Measurements from ENCODE around the gene A1BG. TPM values are rescaled to one million over a fixed set of nuclear protein-coding genes. Genes with fewer than 3 reads are reported as not detected.
A peak's percentile ranks its signal among the peaks of the same experiment; 100 is the strongest.

The A1BG gene
- total RNA-seq, 2 experiments from 2014 or later = 26.9 to 47.2 TPM

DNA sequence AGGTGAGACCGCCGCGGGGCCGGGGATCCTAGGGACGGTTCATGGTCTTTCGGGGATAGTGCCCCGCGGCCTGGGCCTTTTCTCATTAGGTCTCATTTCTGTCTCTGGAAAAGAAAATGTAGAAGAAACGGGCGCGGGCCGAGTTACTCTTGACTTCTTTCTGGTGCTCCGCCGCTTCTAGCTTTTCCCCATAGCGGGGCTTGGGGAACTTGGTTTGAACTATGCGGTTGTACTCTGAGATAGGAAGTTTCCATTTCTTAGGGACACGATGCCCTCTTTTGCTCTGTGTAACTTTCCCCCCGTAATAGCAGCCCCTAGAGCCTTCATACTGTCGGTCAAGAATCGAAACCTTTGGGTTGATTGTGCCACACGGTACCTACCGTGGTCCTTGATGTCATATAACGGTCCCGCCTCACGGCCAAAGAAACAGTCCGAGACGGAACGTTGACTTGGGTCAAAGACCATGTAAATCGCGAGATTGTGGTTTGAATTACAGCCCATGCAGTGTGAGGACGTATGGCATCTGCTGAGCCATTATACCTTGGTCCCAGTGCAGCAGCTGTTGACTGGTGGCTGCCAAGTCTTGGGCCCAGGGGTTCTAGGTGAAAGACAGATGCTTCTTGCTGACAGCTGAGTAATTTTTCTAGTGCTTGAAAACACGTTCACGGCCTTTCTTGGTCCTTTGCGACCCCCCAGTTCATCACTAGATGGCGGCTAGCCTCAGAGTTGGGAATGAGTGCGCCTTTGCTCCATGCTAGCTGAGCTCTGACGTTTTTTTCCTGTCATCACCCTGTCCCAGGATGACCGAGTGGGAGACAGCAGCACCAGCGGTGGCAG lies 34.3 kb upstream of the A1BG start:
- TF ChIP-seq, protein P1, sequence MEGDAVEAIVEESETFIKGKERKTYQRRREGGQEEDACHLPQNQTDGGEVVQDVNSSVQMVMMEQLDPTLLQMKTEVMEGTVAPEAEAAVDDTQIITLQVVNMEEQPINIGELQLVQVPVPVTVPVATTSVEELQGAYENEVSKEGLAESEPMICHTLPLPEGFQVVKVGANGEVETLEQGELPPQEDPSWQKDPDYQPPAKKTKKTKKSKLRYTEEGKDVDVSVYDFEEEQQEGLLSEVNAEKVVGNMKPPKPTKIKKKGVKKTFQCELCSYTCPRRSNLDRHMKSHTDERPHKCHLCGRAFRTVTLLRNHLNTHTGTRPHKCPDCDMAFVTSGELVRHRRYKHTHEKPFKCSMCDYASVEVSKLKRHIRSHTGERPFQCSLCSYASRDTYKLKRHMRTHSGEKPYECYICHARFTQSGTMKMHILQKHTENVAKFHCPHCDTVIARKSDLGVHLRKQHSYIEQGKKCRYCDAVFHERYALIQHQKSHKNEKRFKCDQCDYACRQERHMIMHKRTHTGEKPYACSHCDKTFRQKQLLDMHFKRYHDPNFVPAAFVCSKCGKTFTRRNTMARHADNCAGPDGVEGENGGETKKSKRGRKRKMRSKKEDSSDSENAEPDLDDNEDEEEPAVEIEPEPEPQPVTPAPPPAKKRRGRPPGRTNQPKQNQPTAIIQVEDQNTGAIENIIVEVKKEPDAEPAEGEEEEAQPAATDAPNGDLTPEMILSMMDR (conservative IDR thresholded peaks at IDR 0.05; ENCODE audit: low read length) = peak; percentile 64
- no peak for TF ChIP-seq EZH2phosphoT487 (IDR thresholded peaks at IDR 0.05; ENCODE audit: borderline replicate concordance, low read depth, low read length)
- intact Hi-C loops (cut with micrococcal nuclease; ENCODE audit: unreplicated experiment) = loop anchor here (1.0 kb wide), 1 partner anchor 109 kb away; the partner anchor contains the start of gene ZNF8
- POLR2A ChIA-PET = interaction anchor here (0.7 kb wide), 1 partner anchor 15 kb away, joined by 4 read pairs; no protein-coding TSS in a partner anchor
- CTCF ChIA-PET (ENCODE audit: unreplicated experiment) = no interaction called here
- Histone ChIP-seq H3K4me2 (ENCODE audit: low read length) (peak overlapping the region; percentile 93), H3K27ac (ENCODE audit: low read depth, low read length, poor library complexity, severe bottlenecking) (peak overlapping the region; percentile 78), H3K4me1 (ENCODE audit: insufficient read depth, low read length, poor library complexity, severe bottlenecking) (peaks cover 33% of the 10 kb centered on the region), H3K79me2 (ENCODE audit: insufficient read depth, low read depth, low read length) (peaks cover 50% of the 10 kb centered on the region), H3K9me2 (ENCODE audit: insufficient read depth, low read length) (no peaks in the 10 kb centered on the region), H2AFZ (ENCODE audit: low read length) (no peak overlapping the region), H3K4me3 (ENCODE audit: low read depth, low read length, poor library complexity, severe bottlenecking) (peak overlapping the region; percentile 100), H3K36me3 (ENCODE audit: insufficient read depth, low read length) (peaks cover 50% of the 10 kb centered on the region), H4K20me1 (ENCODE audit: insufficient read depth, low read length) (peaks cover 23% of the 10 kb centered on the region), H3K9me3 (ENCODE audit: low read length) (no peaks in the 10 kb centered on the region)
- DNase-seq (ENCODE audit: low spot score) = peak; percentile 30
- BruUV-seq (replicated peaks) = TSS peak; percentile 74

DNA sequence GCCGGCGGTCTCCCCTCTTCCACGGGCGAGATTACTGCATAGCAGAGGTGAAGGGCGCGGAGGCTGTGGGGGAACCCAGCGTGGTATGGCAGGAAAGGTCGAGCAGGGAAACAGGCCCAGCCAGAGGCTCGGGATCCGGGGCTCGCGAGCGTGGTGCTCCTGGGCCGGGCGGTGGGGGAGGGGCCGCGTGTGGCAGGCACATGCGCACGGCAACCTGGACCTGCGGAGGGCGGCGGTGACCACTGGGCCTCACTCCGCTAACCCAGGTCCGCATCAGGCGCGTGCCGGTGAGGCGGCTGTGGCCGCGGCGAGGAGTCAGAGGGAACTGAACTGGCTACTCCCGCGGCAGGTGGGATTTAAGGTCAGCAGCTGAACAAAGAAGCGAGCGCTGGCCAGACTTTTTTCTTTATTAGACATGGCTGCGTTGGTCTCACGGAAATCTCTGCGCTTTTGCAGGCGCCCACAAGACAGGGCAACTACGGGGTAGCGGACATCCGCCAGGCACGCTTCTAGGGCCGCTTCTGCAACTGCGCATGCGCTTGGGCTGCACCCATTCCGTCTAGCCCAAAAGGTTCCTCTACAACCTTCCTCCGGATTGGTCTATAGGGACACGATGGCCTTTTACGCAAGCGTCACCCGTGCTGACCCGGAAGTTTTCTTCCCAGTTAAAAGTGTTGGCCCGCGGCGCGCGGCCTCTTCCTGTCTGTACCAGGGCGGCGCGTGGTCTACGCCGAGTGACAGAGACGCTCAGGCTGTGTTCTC lies 33.5 kb upstream of the A1BG start, which contains the start of gene RPS5:
Gene RPS5 (plus strand): TSS at position 694 of the 762 bp plus-strand sequence. CDS start 869 bp downstream, outside the sequence.
- Histone ChIP-seq H2AFZ (ENCODE audit: low read length) (peak within 1 kb of the TSS; percentile 34; the same call in 1 of the 2 replicates), H3K79me2 (ENCODE audit: insufficient read depth, low read depth, low read length) (peaks cover 48% of the 10 kb centered on the region)

More for the DNA sequence above, 33.5 kb upstream of the A1BG start, which contains the start of gene RPS5:
- Histone ChIP-seq H3K27ac (ENCODE audit: low read depth, low read length, poor library complexity, severe bottlenecking) (peak within 1 kb of the TSS; percentile 78), H3K9me3 (ENCODE audit: low read length) (no peaks in the 10 kb centered on the region), H3K9me2 (ENCODE audit: insufficient read depth, low read length) (no peaks in the 10 kb centered on the region), H3K4me1 (ENCODE audit: insufficient read depth, low read length, poor library complexity, severe bottlenecking) (peaks cover 40% of the 10 kb centered on the region), H3K36me3 (ENCODE audit: insufficient read depth, low read length) (peaks cover 42% of the 10 kb centered on the region), H3K4me3 (ENCODE audit: low read depth, low read length, poor library complexity, severe bottlenecking) (peak within 1 kb of the TSS; percentile 100), H3K4me2 (ENCODE audit: low read length) (peak within 1 kb of the TSS; percentile 93), H4K20me1 (ENCODE audit: insufficient read depth, low read length) (peaks cover 23% of the 10 kb centered on the region)
- CTCF ChIA-PET (ENCODE audit: unreplicated experiment) = no interaction called here
- intact Hi-C loops (cut with micrococcal nuclease; ENCODE audit: unreplicated experiment) = loop anchor here (1.0 kb wide), 1 partner anchor 108 kb away; the partner anchor contains the start of gene ZNF8
- POLR2A ChIA-PET = no interaction called here
- BruUV-seq (replicated peaks) = TSS peak; percentile 96
- DNase-seq (ENCODE audit: low spot score) = peak; percentile 99
- TF ChIP-seq EZH2phosphoT487 (IDR thresholded peaks at IDR 0.05; ENCODE audit: borderline replicate concordance, low read depth, low read length) = no peak
- TF ChIP-seq, protein P1 (conservative IDR thresholded peaks at IDR 0.05; ENCODE audit: low read length) = no peak

Data from OCI-LY7 (cell line).